ENCODE measurements around the gene ZNF474.

ZNF474 gene

DNA sequence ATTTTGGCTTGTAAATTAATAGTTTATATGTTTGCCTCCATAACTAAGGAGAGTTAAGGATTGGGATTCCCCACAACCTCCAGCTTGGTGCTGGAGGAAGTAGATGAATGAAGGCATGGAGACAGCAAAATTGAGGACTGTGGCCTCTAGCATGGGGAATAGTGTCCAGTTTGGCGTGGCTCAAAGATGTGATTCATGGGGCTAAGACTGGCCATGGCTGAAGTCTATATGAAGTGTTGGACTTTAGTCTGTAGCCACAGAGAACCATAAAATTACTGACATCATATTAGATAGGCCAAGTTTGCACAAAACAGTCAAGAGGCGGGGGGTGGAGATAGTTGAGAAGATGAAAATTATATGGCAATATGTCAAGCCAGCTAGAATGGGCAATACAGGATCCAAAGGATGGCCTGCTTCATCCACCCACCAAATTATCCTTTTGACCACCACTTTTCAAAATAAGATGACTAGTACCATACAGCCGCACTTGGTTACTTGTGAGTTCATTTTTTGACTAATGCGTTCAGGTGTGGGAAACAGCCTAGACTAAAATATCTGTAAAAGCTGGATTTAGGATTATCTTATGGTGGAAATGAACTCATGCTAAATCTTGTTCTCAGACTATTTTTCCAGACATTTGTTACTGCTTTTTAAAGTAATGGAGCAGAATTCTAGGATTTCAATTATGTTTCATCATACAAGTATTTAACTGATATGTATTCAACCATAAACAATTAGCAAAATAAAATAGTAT is 40.2 kb downstream of the ZNF474 start:
- H3K4me3 ChIP-seq (ENCODE audit: low read length) = no peak overlapping the region
- TF ChIP-seq, protein P1, sequence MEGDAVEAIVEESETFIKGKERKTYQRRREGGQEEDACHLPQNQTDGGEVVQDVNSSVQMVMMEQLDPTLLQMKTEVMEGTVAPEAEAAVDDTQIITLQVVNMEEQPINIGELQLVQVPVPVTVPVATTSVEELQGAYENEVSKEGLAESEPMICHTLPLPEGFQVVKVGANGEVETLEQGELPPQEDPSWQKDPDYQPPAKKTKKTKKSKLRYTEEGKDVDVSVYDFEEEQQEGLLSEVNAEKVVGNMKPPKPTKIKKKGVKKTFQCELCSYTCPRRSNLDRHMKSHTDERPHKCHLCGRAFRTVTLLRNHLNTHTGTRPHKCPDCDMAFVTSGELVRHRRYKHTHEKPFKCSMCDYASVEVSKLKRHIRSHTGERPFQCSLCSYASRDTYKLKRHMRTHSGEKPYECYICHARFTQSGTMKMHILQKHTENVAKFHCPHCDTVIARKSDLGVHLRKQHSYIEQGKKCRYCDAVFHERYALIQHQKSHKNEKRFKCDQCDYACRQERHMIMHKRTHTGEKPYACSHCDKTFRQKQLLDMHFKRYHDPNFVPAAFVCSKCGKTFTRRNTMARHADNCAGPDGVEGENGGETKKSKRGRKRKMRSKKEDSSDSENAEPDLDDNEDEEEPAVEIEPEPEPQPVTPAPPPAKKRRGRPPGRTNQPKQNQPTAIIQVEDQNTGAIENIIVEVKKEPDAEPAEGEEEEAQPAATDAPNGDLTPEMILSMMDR (conservative IDR thresholded peaks at IDR 0.05; ENCODE audit: low read depth, low read length) = no peak
- no peak for DNase-seq (ENCODE audit: low read depth)

DNA sequence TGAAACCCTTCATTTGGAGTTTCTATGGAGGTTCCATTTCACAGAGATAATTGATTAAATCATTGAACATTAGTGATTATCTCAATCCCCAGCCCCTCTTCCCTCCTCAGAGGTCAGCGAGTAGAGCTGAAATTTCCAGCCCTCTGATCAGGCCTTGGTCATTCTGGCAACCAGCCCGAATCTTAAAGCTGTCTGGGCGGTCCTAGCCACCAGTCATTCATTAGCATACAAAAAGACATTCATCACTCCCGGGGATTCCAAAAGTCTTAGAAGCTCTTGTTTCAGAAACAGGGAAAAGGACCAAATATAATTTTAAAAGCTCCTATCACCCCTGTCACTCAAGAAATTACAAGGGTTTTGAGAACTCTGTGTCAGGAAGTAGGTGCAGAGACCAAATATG is 41.3 kb downstream of the ZNF474 start:
- DNase-seq (ENCODE audit: low read depth) = no peak
- TF ChIP-seq, protein P1 (conservative IDR thresholded peaks at IDR 0.05; ENCODE audit: low read depth, low read length) = no peak
- H3K4me3 ChIP-seq (ENCODE audit: low read length) = no peak overlapping the region

DNA sequence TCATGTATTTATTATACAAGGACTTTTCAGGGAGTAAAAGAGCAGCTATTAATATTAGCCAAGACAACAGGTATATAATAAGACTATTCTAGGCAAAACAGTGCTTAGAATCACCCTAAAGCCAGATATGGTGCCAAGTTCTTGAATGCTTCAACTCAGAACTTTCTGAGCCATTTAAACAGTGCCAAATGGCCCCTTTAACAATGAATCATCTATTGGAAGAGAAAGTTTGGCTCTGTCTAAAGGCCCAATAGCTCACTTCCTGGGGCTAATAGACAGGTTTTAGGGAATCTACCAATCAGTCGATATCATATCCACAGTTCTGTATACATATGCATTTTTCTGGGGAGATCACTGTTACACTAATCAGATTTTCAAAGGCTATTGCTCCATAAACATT is 42.9 kb downstream of the ZNF474 start:
- DNase-seq (ENCODE audit: low read depth) = no peak
- TF ChIP-seq, protein P1 (conservative IDR thresholded peaks at IDR 0.05; ENCODE audit: low read depth, low read length) = no peak
- no peak overlapping the region for H3K4me3 ChIP-seq (ENCODE audit: low read length)

DNA sequence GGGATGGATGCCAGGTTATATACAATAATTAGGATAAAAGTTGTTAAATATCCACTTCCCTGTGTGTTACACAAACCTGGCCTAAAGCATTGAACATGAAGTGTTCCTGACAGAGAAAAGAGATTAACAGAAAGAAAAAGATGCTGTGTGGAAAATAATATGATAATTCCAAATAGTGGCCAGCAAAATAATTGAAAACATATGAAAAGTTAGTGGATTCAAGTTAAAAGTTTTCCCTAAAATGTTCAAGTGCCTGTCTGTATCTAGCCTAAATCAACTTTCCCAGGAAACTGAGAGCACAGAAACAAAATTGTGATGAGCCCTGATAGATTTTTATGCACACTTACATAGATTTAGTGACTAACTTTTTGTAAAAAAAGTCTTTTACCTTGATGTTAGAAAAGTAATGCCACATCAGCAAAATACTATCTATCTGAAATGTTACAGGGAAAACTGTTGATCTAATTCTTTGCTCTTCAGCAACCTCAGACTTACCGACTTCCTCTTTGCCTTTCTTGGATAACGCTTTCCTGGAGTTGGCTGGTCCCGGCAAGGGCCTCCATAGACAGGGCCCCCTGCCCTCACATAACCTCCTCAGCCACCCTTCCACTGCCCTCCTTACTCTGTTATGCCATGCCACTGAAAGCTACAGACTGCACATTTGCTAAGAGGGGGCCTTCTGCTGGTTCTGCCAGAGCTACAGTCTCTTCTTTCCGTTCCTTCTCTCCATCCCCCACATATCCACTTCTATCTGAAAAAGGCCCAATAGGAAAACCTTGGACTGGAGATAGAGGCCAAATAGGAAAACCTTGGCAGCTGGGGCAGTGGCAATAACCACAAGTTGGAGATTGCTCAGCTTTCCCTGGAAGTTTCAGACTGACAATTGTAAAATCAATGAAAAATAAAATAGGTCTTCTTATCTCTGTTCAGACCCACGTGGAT is 44.4 kb downstream of the ZNF474 start:
- TF ChIP-seq, protein P1 (conservative IDR thresholded peaks at IDR 0.05; ENCODE audit: low read depth, low read length) = no peak
- no peak for DNase-seq (ENCODE audit: low read depth)
- no peak overlapping the region for H3K4me3 ChIP-seq (ENCODE audit: low read length)

DNA sequence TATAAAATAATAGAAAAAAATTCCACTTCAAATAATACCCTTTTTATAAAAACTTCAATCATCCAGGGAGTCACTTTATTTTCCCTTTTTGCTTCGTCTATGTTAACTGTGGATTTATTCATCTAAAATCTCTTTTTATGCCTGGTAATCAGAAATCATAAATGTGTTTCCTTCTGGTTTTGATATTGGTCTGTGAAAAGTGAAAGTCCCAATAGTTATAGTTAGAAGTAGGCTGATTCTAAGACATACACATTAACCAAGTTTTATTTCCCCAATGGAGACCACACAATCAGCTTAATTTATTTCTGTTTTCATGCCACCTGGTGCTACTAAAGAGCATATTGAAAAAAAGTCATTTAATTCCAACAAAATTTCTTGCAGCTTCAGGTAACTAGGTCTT is 45.7 kb downstream of the ZNF474 start:
- DNase-seq (ENCODE audit: low read depth) = no peak
- TF ChIP-seq, protein P1 (conservative IDR thresholded peaks at IDR 0.05; ENCODE audit: low read depth, low read length) = no peak
- H3K4me3 ChIP-seq (ENCODE audit: low read length) = no peak overlapping the region

DNA sequence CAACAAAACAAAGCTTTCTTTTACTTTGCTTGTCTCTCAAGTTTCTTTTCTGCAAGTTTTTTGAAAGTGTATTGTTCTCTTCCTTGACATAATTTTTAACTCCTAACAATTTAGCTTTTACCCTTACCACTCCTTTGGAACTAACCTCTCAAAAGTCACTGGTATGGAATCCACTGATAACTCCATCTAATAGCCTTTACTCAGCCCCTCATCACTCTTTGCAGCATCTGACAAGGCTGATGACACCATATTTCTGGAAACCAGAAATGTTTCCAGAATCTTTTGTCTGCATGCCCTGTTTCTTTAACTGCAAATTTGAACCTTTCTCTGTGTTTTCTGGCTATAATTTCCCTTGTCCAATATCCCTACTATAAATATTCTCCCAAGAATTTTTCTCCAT is 46.5 kb downstream of the ZNF474 start:
- TF ChIP-seq, protein P1 (conservative IDR thresholded peaks at IDR 0.05; ENCODE audit: low read depth, low read length) = no peak
- DNase-seq (ENCODE audit: low read depth) = no peak
- no peak overlapping the region for H3K4me3 ChIP-seq (ENCODE audit: low read length)
